Measurements from ENCODE around the gene PMPCB. TPM values are rescaled to one million over a fixed set of nuclear protein-coding genes. Genes with fewer than 3 reads are reported as not detected.

Gene PMPCB
- total and polyA plus RNA-seq, 2 donors (not counting 3 experiments of a cell fraction or from before 2014, with no cell fraction given) = 30.0 to 36.8 TPM

- ChIA-PET CTCF (no interaction called here), POLR2A (no interaction called here)
- Histone ChIP-seq H3K4me3 (replicated peaks in 1 of 3; ENCODE audit: insufficient read depth in 1 of 3, low read depth in 1 of 3, low read length in 3 of 3) (no peak overlapping the region), H3K9me1 (replicated peaks; ENCODE audit: control insufficient read depth, extremely low read depth, insufficient read depth, low read length) (no peaks in the 10 kb centered on the region), H3K36me3 (ENCODE audit: control insufficient read depth in 2 of 2, extremely low read depth in 1 of 2, insufficient read depth in 2 of 2, low read length in 2 of 2) (peaks cover 23 to 44% of the 10 kb centered on the region in 2 experiments), H3K79me2 (ENCODE audit: control insufficient read depth, insufficient read depth, low read length) (no peaks in the 10 kb centered on the region), H3K4me2 (ENCODE audit: insufficient read depth, low read length) (no peak overlapping the region), H3K9ac (replicated peaks; ENCODE audit: extremely low read depth, insufficient read depth, low read length) (no peak overlapping the region), H3K27me3 (ENCODE audit: control insufficient read depth in 2 of 2, insufficient read depth in 2 of 2, low read length in 2 of 2) (no peaks in the 10 kb centered on the region), H3K27ac (ENCODE audit: insufficient read depth, low read depth, low read length) (no peak overlapping the region), H3K4me1 (ENCODE audit: control insufficient read depth, extremely low read depth, insufficient read depth, low read length) (no peaks in the 10 kb centered on the region), H2AFZ (ENCODE audit: low read depth, low read length) (no peak overlapping the region), H3K9me3 (replicated peaks; ENCODE audit: control insufficient read depth, insufficient read depth, low read length) (no peaks in the 10 kb centered on the region), H4K20me1 (replicated peaks; ENCODE audit: control insufficient read depth, extremely low read depth, insufficient read depth, low read length) (peaks cover 3% of the 10 kb centered on the region)
- dilution Hi-C loops (cut with MboI; ENCODE audit: extremely low pct_ligation_motif_present, low sequenced_read_pairs) = no loop called here
- TF ChIP-seq POLR2AphosphoS5 (IDR thresholded peaks at IDR 0.05; ENCODE audit: insufficient read depth, low read depth, low read length) (no peak), GATA2 (IDR thresholded peaks at IDR 0.05; ENCODE audit: insufficient read depth, insufficient read length, low read depth, low read length) (no peak), EZH2 (IDR thresholded peaks at IDR 0.05; ENCODE audit: borderline replicate concordance, low read depth, low read length, severe bottlenecking) (no peak), JUN (IDR thresholded peaks at IDR 0.05; ENCODE audit: borderline replicate concordance, insufficient read depth, insufficient read length, low read depth) (no peak), POLR2A (IDR thresholded peaks at IDR 0.05; ENCODE audit: low read depth, low read length) (no peak), MYC (IDR thresholded peaks at IDR 0.05; ENCODE audit: low read depth, low read length) (no peak), FOS (IDR thresholded peaks at IDR 0.05; ENCODE audit: borderline replicate concordance, insufficient read depth, low read length) (no peak)
- TF ChIP-seq, protein P1, sequence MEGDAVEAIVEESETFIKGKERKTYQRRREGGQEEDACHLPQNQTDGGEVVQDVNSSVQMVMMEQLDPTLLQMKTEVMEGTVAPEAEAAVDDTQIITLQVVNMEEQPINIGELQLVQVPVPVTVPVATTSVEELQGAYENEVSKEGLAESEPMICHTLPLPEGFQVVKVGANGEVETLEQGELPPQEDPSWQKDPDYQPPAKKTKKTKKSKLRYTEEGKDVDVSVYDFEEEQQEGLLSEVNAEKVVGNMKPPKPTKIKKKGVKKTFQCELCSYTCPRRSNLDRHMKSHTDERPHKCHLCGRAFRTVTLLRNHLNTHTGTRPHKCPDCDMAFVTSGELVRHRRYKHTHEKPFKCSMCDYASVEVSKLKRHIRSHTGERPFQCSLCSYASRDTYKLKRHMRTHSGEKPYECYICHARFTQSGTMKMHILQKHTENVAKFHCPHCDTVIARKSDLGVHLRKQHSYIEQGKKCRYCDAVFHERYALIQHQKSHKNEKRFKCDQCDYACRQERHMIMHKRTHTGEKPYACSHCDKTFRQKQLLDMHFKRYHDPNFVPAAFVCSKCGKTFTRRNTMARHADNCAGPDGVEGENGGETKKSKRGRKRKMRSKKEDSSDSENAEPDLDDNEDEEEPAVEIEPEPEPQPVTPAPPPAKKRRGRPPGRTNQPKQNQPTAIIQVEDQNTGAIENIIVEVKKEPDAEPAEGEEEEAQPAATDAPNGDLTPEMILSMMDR (IDR thresholded peaks at IDR 0.05; ENCODE audit: extremely low read depth in 1 of 2, insufficient read depth in 1 of 2, low read depth in 1 of 2, low read length in 2 of 2) = no peak
- TF ChIP-seq, protein P2, sequence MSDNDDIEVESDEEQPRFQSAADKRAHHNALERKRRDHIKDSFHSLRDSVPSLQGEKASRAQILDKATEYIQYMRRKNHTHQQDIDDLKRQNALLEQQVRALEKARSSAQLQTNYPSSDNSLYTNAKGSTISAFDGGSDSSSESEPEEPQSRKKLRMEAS (IDR thresholded peaks at IDR 0.05; ENCODE audit: insufficient read depth, insufficient read length) = no peak
- no TSS peak for BruUV-seq (replicated peaks)
- FAIRE-seq (no peak), DNase-seq (ENCODE audit: low read depth, low spot score) (no peak)
- intact Hi-C loops (cut with micrococcal nuclease) = no loop called here
Measured at GRCh38 chr7:103316380-103316941, 19.2 kb downstream of the PMPCB start.

All from endothelial cell of umbilical vein (primary cell).